Measurements from ENCODE around the gene ARAP3. TPM values are rescaled to one million over a fixed set of nuclear protein-coding genes. Genes with fewer than 3 reads are reported as not detected.
A peak's percentile ranks its signal among the peaks of the same experiment; 100 is the strongest.

The ARAP3 gene
- total RNA-seq, 1 experiment from 2014 or later: 27.6 TPM

DNA sequence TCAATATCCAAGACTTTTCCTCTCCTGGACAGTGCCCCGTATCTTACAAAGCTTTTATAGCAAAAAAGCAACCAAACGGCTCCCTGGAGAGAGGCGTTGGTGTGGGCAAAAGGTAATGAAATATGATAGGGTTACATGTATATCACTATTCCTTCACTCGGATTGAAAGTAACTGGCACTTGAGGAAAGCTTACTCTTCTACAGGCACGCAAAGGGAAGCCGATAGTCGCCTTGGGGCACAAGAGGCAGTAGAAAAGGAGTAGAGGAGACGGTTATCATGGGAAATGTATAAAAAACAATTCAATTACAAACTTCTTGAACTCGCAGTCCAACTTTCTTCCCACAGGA lies 64.4 kb downstream of the ARAP3 start:
- no peak for DNase-seq
- H2BK5ac ChIP-seq (ENCODE audit: insufficient read length, low read length): no peak overlapping the region
- no peak overlapping the region for H2AK5ac ChIP-seq (ENCODE audit: insufficient read length, low read length)
- Mint-ChIP-seq H3K4me1 (peaks cover 39 to 45% of the 10 kb centered on the region in 2 experiments), H3K9me3 (peaks cover 0 to 3% of the 10 kb centered on the region in 2 experiments; a peak in 1 of 5 replicates), H3K4me3 (peak overlapping the region; percentile 91 to 98), H3K27me3 (ENCODE audit: low read depth) (no peaks in the 10 kb centered on the region), H3K27ac (peak overlapping the region; percentile 96 to 99 (median 96)), H3K36me3 (ENCODE audit: insufficient read depth in 1 of 3, low read depth in 3 of 3) (peaks cover 3 to 24% (median 17%) of the 10 kb centered on the region in 3 experiments; a peak in 5 of 7 replicates)
- no peak overlapping the region for H3K23ac ChIP-seq (ENCODE audit: insufficient read length, low read depth, low read length)
- no peak overlapping the region for H2AFZ ChIP-seq (ENCODE audit: low read length)
- H3K4me1 ChIP-seq (ENCODE audit: insufficient read depth, low read length): peaks cover 2% of the 10 kb centered on the region
- WGBS (ENCODE audit: extremely low coverage, insufficient read length, low lambda C conversion rate): no CpG with 5 or more reads among the region's 9 CpGs
- no peaks in the 10 kb centered on the region for H3K23me2 ChIP-seq (ENCODE audit: insufficient read length, low read depth, low read length, poor library complexity, severe bottlenecking)
- H3K4ac ChIP-seq (ENCODE audit: low read depth, low read length): no peak overlapping the region
- no peak overlapping the region for H4K91ac ChIP-seq (ENCODE audit: insufficient read length, low read depth, low read length)
- H4K8ac ChIP-seq (replicated peaks; ENCODE audit: insufficient read length, low read depth, low read length): no peak overlapping the region
- no peaks in the 10 kb centered on the region for H4K20me1 ChIP-seq (ENCODE audit: control insufficient read depth, insufficient read depth, insufficient read length)
- H2BK12ac ChIP-seq (ENCODE audit: insufficient read length, low read depth, low read length): no peak overlapping the region
- H3K79me2 ChIP-seq (ENCODE audit: insufficient read depth, low read length): peaks cover 15% of the 10 kb centered on the region; the same call in 1 of the 2 replicates
- H3K18ac ChIP-seq (ENCODE audit: insufficient read length, low read depth, low read length): no peak overlapping the region
- H3K14ac ChIP-seq (ENCODE audit: insufficient read depth, low read length): no peak overlapping the region
- H2BK20ac ChIP-seq (ENCODE audit: low read depth, low read length, poor library complexity, severe bottlenecking): no peak overlapping the region
- no peaks in the 10 kb centered on the region for H3K9me3 ChIP-seq (ENCODE audit: control insufficient read depth, low read depth, low read length)
- peak overlapping the region; percentile 86 for H3K4me2 ChIP-seq (ENCODE audit: insufficient read depth, insufficient read length, low read length)
- no peak overlapping the region for H3K27ac ChIP-seq (ENCODE audit: insufficient read length, low read depth, low read length)
- no peaks in the 10 kb centered on the region for H3K27me3 ChIP-seq (ENCODE audit: insufficient read depth, low read length)
- H3T11ph ChIP-seq (ENCODE audit: low read length): no peak overlapping the region
- TF ChIP-seq, protein P1, sequence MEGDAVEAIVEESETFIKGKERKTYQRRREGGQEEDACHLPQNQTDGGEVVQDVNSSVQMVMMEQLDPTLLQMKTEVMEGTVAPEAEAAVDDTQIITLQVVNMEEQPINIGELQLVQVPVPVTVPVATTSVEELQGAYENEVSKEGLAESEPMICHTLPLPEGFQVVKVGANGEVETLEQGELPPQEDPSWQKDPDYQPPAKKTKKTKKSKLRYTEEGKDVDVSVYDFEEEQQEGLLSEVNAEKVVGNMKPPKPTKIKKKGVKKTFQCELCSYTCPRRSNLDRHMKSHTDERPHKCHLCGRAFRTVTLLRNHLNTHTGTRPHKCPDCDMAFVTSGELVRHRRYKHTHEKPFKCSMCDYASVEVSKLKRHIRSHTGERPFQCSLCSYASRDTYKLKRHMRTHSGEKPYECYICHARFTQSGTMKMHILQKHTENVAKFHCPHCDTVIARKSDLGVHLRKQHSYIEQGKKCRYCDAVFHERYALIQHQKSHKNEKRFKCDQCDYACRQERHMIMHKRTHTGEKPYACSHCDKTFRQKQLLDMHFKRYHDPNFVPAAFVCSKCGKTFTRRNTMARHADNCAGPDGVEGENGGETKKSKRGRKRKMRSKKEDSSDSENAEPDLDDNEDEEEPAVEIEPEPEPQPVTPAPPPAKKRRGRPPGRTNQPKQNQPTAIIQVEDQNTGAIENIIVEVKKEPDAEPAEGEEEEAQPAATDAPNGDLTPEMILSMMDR (conservative IDR thresholded peaks at IDR 0.05): no peak
- no peak overlapping the region for H3K56ac ChIP-seq (ENCODE audit: insufficient read length, low read depth, low read length)
- no peaks in the 10 kb centered on the region for H3K79me1 ChIP-seq (ENCODE audit: insufficient read depth, low read depth, low read length, poor library complexity, severe bottlenecking)
- no peak overlapping the region for H4K5ac ChIP-seq (ENCODE audit: insufficient read length, low read depth, low read length)
- peak overlapping the region; percentile 52 for H3K9ac ChIP-seq (ENCODE audit: extremely low read depth, insufficient read length, low read length)
- no peak overlapping the region for H2BK15ac ChIP-seq (ENCODE audit: low read depth, low read length)
- no peak overlapping the region for H2BK120ac ChIP-seq (ENCODE audit: low read depth, low read length, poor library complexity, severe bottlenecking)

All from H9 (cell line).